ENCODE measurements around the gene TMEM156.

- TF ChIP-seq CTCF (IDR thresholded peaks at IDR 0.05): no peak
- no peak for TF ChIP-seq POLR2A (IDR thresholded peaks at IDR 0.05)
- TF ChIP-seq EP300 (IDR thresholded peaks at IDR 0.05): no peak
Measured at GRCh38 chr4:39004758-39005157, 27.5 kb downstream of the TMEM156 start.
